H9 (cell line): ENCODE measurements around the gene RUVBL1. TPM values are rescaled to one million over a fixed set of nuclear protein-coding genes. Genes with fewer than 3 reads are reported as not detected.

Experiments used
- DNase-seq: peaks from one replicate; pipeline ENCODE4 v3.0.0-alpha.2; 2017
- H2AFZ ChIP-seq: one replicate; pipeline ENCODE4 v1.6.1; 2013; ENCODE audit warnings: mild to moderate bottlenecking, low read length, control low read depth, moderate library complexity
- H2AK5ac ChIP-seq: 2 replicates; pipeline ENCODE4 v1.6.1; 2013; ENCODE audit warnings: low read length, control low read depth, mixed read lengths; ENCODE audit not compliant: insufficient read length
- H2BK120ac ChIP-seq: one replicate; pipeline ENCODE4 v1.6.1; 2013; ENCODE audit warnings: low read depth, mild to moderate bottlenecking, low read length, control low read depth, inconsistent platforms; ENCODE audit not compliant: poor library complexity, severe bottlenecking
- H2BK12ac ChIP-seq: 2 replicates; pipeline ENCODE4 v1.6.1; 2013; ENCODE audit warnings: low read length, control low read depth, mixed read lengths, low read depth; ENCODE audit not compliant: insufficient read length
- H2BK15ac ChIP-seq: 2 replicates; pipeline ENCODE4 v1.6.1; 2013; ENCODE audit warnings: low read depth, low read length, control low read depth
- H2BK20ac ChIP-seq: one replicate; pipeline ENCODE4 v1.6.1; 2013; ENCODE audit warnings: low read depth, mild to moderate bottlenecking, low read length, control low read depth, inconsistent platforms; ENCODE audit not compliant: poor library complexity, severe bottlenecking
- H2BK5ac ChIP-seq: 2 replicates; pipeline ENCODE4 v1.6.1; 2013; ENCODE audit warnings: low read length, control low read depth, mixed read lengths; ENCODE audit not compliant: insufficient read length
- H3K14ac ChIP-seq: 2 replicates; pipeline ENCODE4 v1.6.1; 2013; ENCODE audit warnings: low read length, control low read depth; ENCODE audit not compliant: insufficient read depth
- H3K18ac ChIP-seq: 2 replicates; pipeline ENCODE4 v1.6.1; 2013; ENCODE audit warnings: low read depth, mild to moderate bottlenecking, mixed read lengths, low read length, control low read depth; ENCODE audit not compliant: insufficient read length
- H3K23ac ChIP-seq: 2 replicates; pipeline ENCODE4 v1.6.1; 2013; ENCODE audit warnings: low read length, control low read depth, mixed read lengths, low read depth; ENCODE audit not compliant: insufficient read length
- H3K23me2 ChIP-seq: 2 replicates; pipeline ENCODE4 v1.6.1; 2013; ENCODE audit warnings: low read depth, mild to moderate bottlenecking, mixed read lengths, low read length, control low read depth; ENCODE audit not compliant: insufficient read length, poor library complexity, severe bottlenecking
- H3K27ac ChIP-seq: 2 replicates; pipeline ENCODE4 v1.5.1; 2013; ENCODE audit warnings: low read length, control low read depth, mixed read lengths, low read depth; ENCODE audit not compliant: insufficient read length
- H3K27me3 ChIP-seq: 2 replicates; pipeline ENCODE4 v1.6.1; 2013; ENCODE audit warnings: low read length, control low read depth, inconsistent platforms; ENCODE audit not compliant: insufficient read depth
- H3K4ac ChIP-seq: 2 replicates; pipeline ENCODE4 v1.6.1; 2013; ENCODE audit warnings: low read depth, mild to moderate bottlenecking, control low read depth, inconsistent platforms, low read length, moderate library complexity
- H3K4me1 ChIP-seq: 2 replicates; pipeline ENCODE4 v1.6.1; 2013; ENCODE audit warnings: low read length, control low read depth, inconsistent platforms; ENCODE audit not compliant: insufficient read depth
- H3K4me2 ChIP-seq: 2 replicates; pipeline ENCODE4 v1.6.1; 2013; ENCODE audit warnings: low read length, control low read depth, mixed read lengths; ENCODE audit not compliant: insufficient read length, insufficient read depth
- H3K56ac ChIP-seq: 2 replicates; pipeline ENCODE4 v1.6.1; 2013; ENCODE audit warnings: low read depth, mild to moderate bottlenecking, mixed read lengths, low read length, control low read depth; ENCODE audit not compliant: insufficient read length
- H3K79me1 ChIP-seq: 2 replicates; pipeline ENCODE4 v1.6.1; 2013; ENCODE audit warnings: low read depth, mild to moderate bottlenecking, moderate library complexity, low read length, control low read depth, inconsistent platforms; ENCODE audit not compliant: insufficient read depth, poor library complexity, severe bottlenecking
- H3K79me2 ChIP-seq: 2 replicates; pipeline ENCODE4 v1.6.1; 2013; ENCODE audit warnings: low read length, control low read depth, inconsistent platforms; ENCODE audit not compliant: insufficient read depth
- H3K9ac ChIP-seq: 2 replicates; pipeline ENCODE4 v1.6.1; 2013; ENCODE audit warnings: low read length, control low read depth, mixed read lengths; ENCODE audit not compliant: insufficient read length; ENCODE audit errors: extremely low read depth
- H3K9me3 ChIP-seq: one replicate; pipeline ENCODE4 v1.6.1; 2013; ENCODE audit warnings: low read depth, low read length, inconsistent platforms; ENCODE audit not compliant: control insufficient read depth
- H3T11ph ChIP-seq: one replicate; pipeline ENCODE4 v1.6.1; 2013; ENCODE audit warnings: mild to moderate bottlenecking, low read length, control low read depth, inconsistent platforms
- H4K20me1 ChIP-seq: one replicate; pipeline ENCODE4 v1.6.1; 2013; ENCODE audit not compliant: control insufficient read depth, insufficient read length, insufficient read depth
- H4K5ac ChIP-seq: 2 replicates; pipeline ENCODE4 v1.6.1; 2013; ENCODE audit warnings: low read depth, mild to moderate bottlenecking, mixed read lengths, low read length, control low read depth; ENCODE audit not compliant: insufficient read length
- H4K8ac ChIP-seq: replicated peaks from 2 replicates; pipeline ENCODE4 v1.6.1; 2013; ENCODE audit warnings: low read length, control low read depth, mixed read lengths, low read depth; ENCODE audit not compliant: insufficient read length
- H4K91ac ChIP-seq: 2 replicates; pipeline ENCODE4 v1.6.1; 2013; ENCODE audit warnings: low read depth, mild to moderate bottlenecking, moderate library complexity, mixed read lengths, low read length, control low read depth; ENCODE audit not compliant: insufficient read length
- H3K27ac Mint-ChIP-seq, 3 experiments: 2 replicates in 2 of 3; 3 replicates in 1 of 3; pipeline ENCODE4 v1.8.0; 2020 to 2021; ENCODE audit warnings: mixed read lengths in 3 of 3, mild to moderate bottlenecking in 1 of 3, moderate library complexity in 1 of 3
- H3K27me3 Mint-ChIP-seq: 2 replicates; pipeline ENCODE4 v1.8.0; 2021; ENCODE audit warnings: low read depth, mild to moderate bottlenecking, moderate library complexity, mixed read lengths
- H3K36me3 Mint-ChIP-seq, 3 experiments: 2 replicates in 2 of 3; 3 replicates in 1 of 3; pipeline ENCODE4 v1.8.0; 2020 to 2021; ENCODE audit warnings: low read depth in 3 of 3, mixed read lengths in 3 of 3; ENCODE audit not compliant: insufficient read depth in 1 of 3
- H3K4me1 Mint-ChIP-seq, 2 experiments: 2 replicates each; pipeline ENCODE4 v1.8.0; 2020; ENCODE audit warnings: mixed read lengths in 2 of 2
- H3K4me3 Mint-ChIP-seq, 2 experiments: 2 replicates in 1 of 2; 3 replicates in 1 of 2; pipeline ENCODE4 v1.8.0; 2020 to 2021; ENCODE audit warnings: mild to moderate bottlenecking in 2 of 2, mixed read lengths in 2 of 2, moderate library complexity in 1 of 2
- H3K9me3 Mint-ChIP-seq, 2 experiments: 2 replicates in 1 of 2; 3 replicates in 1 of 2; pipeline ENCODE4 v1.8.0; 2020; ENCODE audit warnings: mild to moderate bottlenecking in 2 of 2, mixed read lengths in 2 of 2, moderate library complexity in 1 of 2
- CTCF ChIP-seq: fragments of 200-600 bp; sonication (generic); conservative IDR thresholded peaks from 3 replicates; pipeline ENCODE4 v1.8.0; 2021; ENCODE audit warnings: antibody characterized with exemption, mild to moderate bottlenecking
- WGBS: extraction: QIAGEN DNeasy Blood & Tissue Kit; methylation state at CpG from one replicate; pipeline ENCODE4 v1.1.7; 2013; ENCODE audit warnings: missing lambda C conversion rate, low lambda C conversion rate, mixed read lengths; ENCODE audit not compliant: insufficient read length; ENCODE audit errors: extremely low coverage; 5-methylcytosine and 5-hydroxymethylcytosine counted together
- total RNA-seq: library from RNA; stranded (reverse); gene quantifications from 2 replicates; pipeline ENCODE4 v1.2.1, GENCODE V29; 2021

Gene RUVBL1
- total RNA-seq, 1 experiment from 2014 or later, result 99.6 TPM

GRCh38 chr3:128071771-128072453 lies 51.7 kb downstream of the RUVBL1 start:
- Histone ChIP-seq H3K4me1 (0 out of 2 replicates have a peak, but pooled peaks cover 4% of the 10 kb centered on the region), H4K91ac (no peak overlapping the region), H3K18ac (no peak overlapping the region), H2BK20ac (no peak overlapping the region), H3K9ac (no peak overlapping the region), H2BK12ac (no peak overlapping the region), H3K79me2 (no peaks in the 10 kb centered on the region), H2AK5ac (no peak overlapping the region), H3K4ac (no peak overlapping the region), H2BK5ac (no peak overlapping the region), H2BK15ac (no peak overlapping the region), H4K8ac (no peak overlapping the region), H3K14ac (no peak overlapping the region), H2BK120ac (no peak overlapping the region), H3K23me2 (peaks cover 12% of the 10 kb centered on the region), H3K4me2 (no peak overlapping the region), H3K79me1 (no peaks in the 10 kb centered on the region), H3T11ph (no peak overlapping the region), H4K20me1 (no peaks in the 10 kb centered on the region), H3K27me3 (no peaks in the 10 kb centered on the region), H2AFZ (no peak overlapping the region), H3K9me3 (no peaks in the 10 kb centered on the region), H3K27ac (no peak overlapping the region), H3K56ac (no peak overlapping the region), H3K23ac (no peak overlapping the region), H4K5ac (no peak overlapping the region)
- H3K27me3 Mint-ChIP-seq, result peaks cover 10% of the 10 kb centered on the region
- H3K27ac Mint-ChIP-seq, result peak overlapping the region in 1 of 3 experiments; percentile 57; a peak in 1 of 7 replicates
- peaks cover 34 to 53% (median 38%) of the 10 kb centered on the region in 3 experiments for H3K36me3 Mint-ChIP-seq
- no CpG with 5 or more reads among the region's 11 CpGs for WGBS
- peaks cover 5 to 8% of the 10 kb centered on the region in 2 experiments for H3K4me1 Mint-ChIP-seq
- no peak for DNase-seq
- no peaks in the 10 kb centered on the region for H3K9me3 Mint-ChIP-seq
- TF ChIP-seq CTCF, result no peak
- H3K4me3 Mint-ChIP-seq, result no peak overlapping the region
